Stomach (tissue), 9 donors: ENCODE results near the gene PLA2G4F. TPM values are rescaled to one million over a fixed set of nuclear protein-coding genes. Genes with fewer than 3 reads are reported as not detected.

Source experiments
- DNase-seq, 2 donors: peaks; one replicate each; pipeline versions ENCODE4 v3.0.0 to v3.0.0-alpha.2; 2013 to 2019
- H3K27ac ChIP-seq, 5 donors: fragments of 200-600 bp in 4 of 5; sonication (generic) in 4 of 5; one replicate each; pipeline ENCODE4 v1.5.1; 2013 to 2019; ENCODE audit warnings: mild to moderate bottlenecking in 1 of 5, moderate library complexity in 1 of 5
- H3K27me3 ChIP-seq, 3 donors: fragments of 200-600 bp; sonication (generic); one replicate each; pipeline ENCODE4 v1.5.1; 2017 to 2019; ENCODE audit warnings: mixed run types in 1 of 3
- H3K36me3 ChIP-seq, 4 donors: fragments of 200-600 bp; sonication (generic); 1 replicate in 3 of 4; 2 replicates in 1 of 4; pipeline ENCODE4 v1.5.1; 2016 to 2019
- H3K4me1 ChIP-seq, 4 donors: fragments of 200-600 bp; sonication (generic); one replicate each; pipeline ENCODE4 v1.5.1; 2016 to 2019
- H3K4me3 ChIP-seq, 4 donors: fragments of 200-600 bp; sonication (generic) in 3 of 4; one replicate each; pipeline ENCODE4 v1.5.1; 2016 to 2019; ENCODE audit warnings: mild to moderate bottlenecking in 1 of 4
- H3K9me3 ChIP-seq, 4 donors: fragments of 200-600 bp; sonication (generic); one replicate each; pipeline ENCODE4 v1.5.1; 2016 to 2019
- EP300 ChIP-seq: sonication (generic); formaldehyde crosslinking; IDR thresholded peaks from one replicate; pipeline ENCODE4 v1.6.1; 2017; ENCODE audit warnings: antibody characterized with exemption
- POLR2A ChIP-seq, 4 donors: fragments of 450-650 bp; IDR thresholded peaks; one replicate each; pipeline ENCODE4 v1.6.1; 2016; ENCODE audit warnings: antibody characterized with exemption in 4 of 4, control low read depth in 2 of 4, mild to moderate bottlenecking in 1 of 4, moderate library complexity in 1 of 4
- POLR2AphosphoS5 ChIP-seq, 3 donors: sonication (generic); formaldehyde crosslinking; IDR thresholded peaks; one replicate each; pipeline ENCODE4 v1.6.1; 2016; ENCODE audit warnings: antibody characterized with exemption in 3 of 3
- WGBS, 5 donors: extraction: QIAGEN DNeasy Blood & Tissue Kit in 3 of 5; methylation state at CpG; one replicate each; pipeline versions ENCODE4 v1.1.5 to v1.1.7; 2013 to 2018; 5-methylcytosine and 5-hydroxymethylcytosine counted together
- intact Hi-C: fragments of 100-400 bp; cut with DNase I; formaldehyde crosslinking; loops from one replicate; pipeline ENCODE4 v1.15.1; 2023; ENCODE audit warnings: low total_unique reads
- polyA plus RNA-seq, 3 donors: library from polyadenylated mRNA; stranded (reverse); fragments of 200-250 nt; gene quantifications; one replicate each; pipeline ENCODE4 v1.2.3, GENCODE V29; 2013
- total RNA-seq, 5 donors: library from RNA; depleted of rRNA; stranded (reverse); fragments of >200 nt; gene quantifications; one replicate each; pipeline versions ENCODE4 v1.1.0 to v1.2.3, GENCODE V29; 2014 to 2016
- TF ChIP-seq, protein P1 (sequence below), 7 experiments: fragments of 450-650 bp in 4 of 7; fragments of 200-600 bp in 3 of 7; sonication (generic) in 3 of 7; IDR thresholded peaks; one replicate each; pipeline ENCODE4 v1.5.1; 2016 to 2019; ENCODE audit warnings: antibody characterized with exemption in 7 of 7, control low read depth in 2 of 7, mild to moderate bottlenecking in 1 of 7
- donor health status: healthy with polysubstance abuse.
- donor health status: Bipolar disorder and iron deficiency.
- donor health status: healthy.

PLA2G4F gene
- total and polyA plus RNA-seq, 8 donors: 1.9 to 41.4 (median 8.4) TPM

DNA sequence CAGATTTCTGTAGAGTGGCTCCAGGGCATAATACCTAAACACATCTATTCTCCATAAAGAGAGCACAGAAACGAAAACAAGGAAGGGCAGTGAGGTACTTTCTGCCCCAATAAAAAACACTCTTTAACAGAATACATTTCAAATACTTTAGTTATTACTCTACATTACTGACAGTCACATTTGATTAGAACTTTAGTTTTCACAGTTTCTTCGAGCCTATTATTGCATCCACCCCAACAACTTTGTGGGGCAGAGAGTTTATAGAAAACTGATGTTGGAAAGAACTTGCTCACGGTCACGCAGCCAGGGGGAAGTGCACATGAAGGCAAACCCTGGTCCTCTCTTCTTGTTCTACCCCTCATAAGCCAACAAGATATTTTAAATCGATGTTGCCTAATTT lies 42.7 kb upstream of the PLA2G4F start:
- Histone ChIP-seq H3K4me1 (peaks cover 0 to 15% (median 6%) of the 10 kb centered on the region in 4 donors), H3K27me3 (no peaks in the 10 kb centered on the region), H3K27ac (no peak overlapping the region), H3K36me3 (peaks cover 5 to 59% (median 51%) of the 10 kb centered on the region in 4 donors), H3K9me3 (no peaks in the 10 kb centered on the region), H3K4me3 (no peak overlapping the region)
- intact Hi-C loops: no loop called here
- WGBS, 5 donors: 84 to 97% (median 95%) methylated on average over 5 of the region's 5 CpGs
- TF ChIP-seq POLR2A (IDR thresholded peaks at IDR 0.05) (no peak), POLR2AphosphoS5 (IDR thresholded peaks at IDR 0.05) (no peak), EP300 (no peak)
- TF ChIP-seq, protein P1, sequence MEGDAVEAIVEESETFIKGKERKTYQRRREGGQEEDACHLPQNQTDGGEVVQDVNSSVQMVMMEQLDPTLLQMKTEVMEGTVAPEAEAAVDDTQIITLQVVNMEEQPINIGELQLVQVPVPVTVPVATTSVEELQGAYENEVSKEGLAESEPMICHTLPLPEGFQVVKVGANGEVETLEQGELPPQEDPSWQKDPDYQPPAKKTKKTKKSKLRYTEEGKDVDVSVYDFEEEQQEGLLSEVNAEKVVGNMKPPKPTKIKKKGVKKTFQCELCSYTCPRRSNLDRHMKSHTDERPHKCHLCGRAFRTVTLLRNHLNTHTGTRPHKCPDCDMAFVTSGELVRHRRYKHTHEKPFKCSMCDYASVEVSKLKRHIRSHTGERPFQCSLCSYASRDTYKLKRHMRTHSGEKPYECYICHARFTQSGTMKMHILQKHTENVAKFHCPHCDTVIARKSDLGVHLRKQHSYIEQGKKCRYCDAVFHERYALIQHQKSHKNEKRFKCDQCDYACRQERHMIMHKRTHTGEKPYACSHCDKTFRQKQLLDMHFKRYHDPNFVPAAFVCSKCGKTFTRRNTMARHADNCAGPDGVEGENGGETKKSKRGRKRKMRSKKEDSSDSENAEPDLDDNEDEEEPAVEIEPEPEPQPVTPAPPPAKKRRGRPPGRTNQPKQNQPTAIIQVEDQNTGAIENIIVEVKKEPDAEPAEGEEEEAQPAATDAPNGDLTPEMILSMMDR (IDR thresholded peaks at IDR 0.05): no peak
- DNase-seq: no peak

- H3K9me3 ChIP-seq: no peaks in the 10 kb centered on the region
- 93 to 100% (median 100%) methylated on average over 1 of the region's 1 CpG for WGBS, 5 donors
- intact Hi-C loops: no loop called here
- peaks cover 0 to 10% (median 3%) of the 10 kb centered on the region in 4 donors for H3K4me1 ChIP-seq
- no peak overlapping the region for H3K27ac ChIP-seq
- no peaks in the 10 kb centered on the region for H3K27me3 ChIP-seq
- no peak for DNase-seq
- peaks cover 5 to 57% (median 50%) of the 10 kb centered on the region in 4 donors for H3K36me3 ChIP-seq
- no peak overlapping the region for H3K4me3 ChIP-seq
- TF ChIP-seq POLR2A (IDR thresholded peaks at IDR 0.05) (no peak), POLR2AphosphoS5 (IDR thresholded peaks at IDR 0.05) (no peak), EP300 (no peak)
- TF ChIP-seq, protein P1 (IDR thresholded peaks at IDR 0.05): no peak
Measured at GRCh38 chr15:42198516-42198915, 42.1 kb upstream of the PLA2G4F start.

GRCh38 chr15:42194513-42194912 lies 38.1 kb upstream of the PLA2G4F start:
- Histone ChIP-seq H3K27ac (no peak overlapping the region), H3K9me3 (no peaks in the 10 kb centered on the region), H3K4me1 (no peaks in the 10 kb centered on the region), H3K27me3 (no peaks in the 10 kb centered on the region), H3K4me3 (no peak overlapping the region), H3K36me3 (peaks cover 16 to 76% (median 70%) of the 10 kb centered on the region in 4 donors)
- WGBS, 5 donors: 88 to 96% (median 92%) methylated on average over 5 of the region's 5 CpGs
- intact Hi-C loops: no loop called here
- TF ChIP-seq POLR2AphosphoS5 (IDR thresholded peaks at IDR 0.05) (no peak), EP300 (no peak), POLR2A (IDR thresholded peaks at IDR 0.05) (no peak)
- TF ChIP-seq, protein P1 (IDR thresholded peaks at IDR 0.05): no peak
- no peak for DNase-seq

- no peaks in the 10 kb centered on the region for H3K4me1 ChIP-seq
- H3K27me3 ChIP-seq: no peaks in the 10 kb centered on the region
- no peak overlapping the region for H3K27ac ChIP-seq
- DNase-seq: no peak
- WGBS, 5 donors: 87 to 94% (median 90%) methylated on average over 3 of the region's 3 CpGs
- intact Hi-C loops: no loop called here
- no peak for TF ChIP-seq POLR2AphosphoS5 (IDR thresholded peaks at IDR 0.05)
- no peak for TF ChIP-seq EP300
- no peak for TF ChIP-seq POLR2A (IDR thresholded peaks at IDR 0.05)
- TF ChIP-seq, protein P1 (IDR thresholded peaks at IDR 0.05): no peak
- H3K9me3 ChIP-seq: no peaks in the 10 kb centered on the region
- peaks cover 18 to 76% (median 70%) of the 10 kb centered on the region in 4 donors for H3K36me3 ChIP-seq
- no peak overlapping the region for H3K4me3 ChIP-seq
Measured at GRCh38 chr15:42193383-42193782, 36.9 kb upstream of the PLA2G4F start.
